Measurements from ENCODE around the gene ELF1.

DNA sequence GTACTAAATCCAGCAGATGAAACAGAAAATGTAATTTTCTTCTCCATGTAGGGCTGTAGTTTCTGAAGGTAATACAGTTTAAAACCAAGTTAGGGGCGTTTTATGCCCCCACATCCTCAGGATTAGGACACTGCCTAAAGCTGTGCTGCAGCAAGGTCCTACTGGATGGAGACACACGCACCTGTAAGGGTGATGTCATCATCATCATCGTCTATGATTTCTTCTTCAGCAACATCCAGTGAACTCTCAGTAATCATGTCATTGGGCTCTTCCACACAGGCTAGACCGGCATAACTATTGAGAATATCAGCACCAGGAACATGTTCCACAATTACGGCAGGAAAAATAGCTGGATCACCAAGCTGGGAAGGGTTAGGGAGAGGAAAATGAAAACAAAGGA is 60.5 kb downstream of the ELF1 start:
- TF ChIP-seq, protein P1, sequence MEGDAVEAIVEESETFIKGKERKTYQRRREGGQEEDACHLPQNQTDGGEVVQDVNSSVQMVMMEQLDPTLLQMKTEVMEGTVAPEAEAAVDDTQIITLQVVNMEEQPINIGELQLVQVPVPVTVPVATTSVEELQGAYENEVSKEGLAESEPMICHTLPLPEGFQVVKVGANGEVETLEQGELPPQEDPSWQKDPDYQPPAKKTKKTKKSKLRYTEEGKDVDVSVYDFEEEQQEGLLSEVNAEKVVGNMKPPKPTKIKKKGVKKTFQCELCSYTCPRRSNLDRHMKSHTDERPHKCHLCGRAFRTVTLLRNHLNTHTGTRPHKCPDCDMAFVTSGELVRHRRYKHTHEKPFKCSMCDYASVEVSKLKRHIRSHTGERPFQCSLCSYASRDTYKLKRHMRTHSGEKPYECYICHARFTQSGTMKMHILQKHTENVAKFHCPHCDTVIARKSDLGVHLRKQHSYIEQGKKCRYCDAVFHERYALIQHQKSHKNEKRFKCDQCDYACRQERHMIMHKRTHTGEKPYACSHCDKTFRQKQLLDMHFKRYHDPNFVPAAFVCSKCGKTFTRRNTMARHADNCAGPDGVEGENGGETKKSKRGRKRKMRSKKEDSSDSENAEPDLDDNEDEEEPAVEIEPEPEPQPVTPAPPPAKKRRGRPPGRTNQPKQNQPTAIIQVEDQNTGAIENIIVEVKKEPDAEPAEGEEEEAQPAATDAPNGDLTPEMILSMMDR (IDR thresholded peaks at IDR 0.05): no peak
- TF ChIP-seq POLR2A (IDR thresholded peaks at IDR 0.05): no peak

Measured in uterus (tissue), 2 donors.